Measurements from ENCODE around the gene SH2D1A.

GRCh38 chrX:124333862-124334261 is 12.5 kb upstream of the SH2D1A start:
- no peak for TF ChIP-seq CTCF (conservative IDR thresholded peaks at IDR 0.05; ENCODE audit: low read length)
- no peak for TF ChIP-seq EZH2phosphoT487 (IDR thresholded peaks at IDR 0.05; ENCODE audit: borderline replicate concordance)
